AG09309 (cell line): ENCODE measurements around the gene FZD4.

ENCODE experiments used
- DNase-seq: peaks from one replicate; pipeline ENCODE4 v3.0.0-alpha.2; 2010; ENCODE audit warnings: low read depth
- H3K4me3 ChIP-seq: 2 replicates; pipeline ENCODE4 v1.5.1; 2011; ENCODE audit warnings: mild to moderate bottlenecking, low read depth, low read length, moderate library complexity; ENCODE audit not compliant: control insufficient read depth
- TF ChIP-seq, protein P1 (sequence below): IDR thresholded peaks from 2 replicates; pipeline ENCODE4 v1.5.1; 2011; ENCODE audit warnings: mild to moderate bottlenecking, low read depth, low read length, inconsistent platforms; ENCODE audit not compliant: insufficient read depth, control insufficient read depth; ENCODE audit errors: missing control alignments

FZD4 gene

DNA sequence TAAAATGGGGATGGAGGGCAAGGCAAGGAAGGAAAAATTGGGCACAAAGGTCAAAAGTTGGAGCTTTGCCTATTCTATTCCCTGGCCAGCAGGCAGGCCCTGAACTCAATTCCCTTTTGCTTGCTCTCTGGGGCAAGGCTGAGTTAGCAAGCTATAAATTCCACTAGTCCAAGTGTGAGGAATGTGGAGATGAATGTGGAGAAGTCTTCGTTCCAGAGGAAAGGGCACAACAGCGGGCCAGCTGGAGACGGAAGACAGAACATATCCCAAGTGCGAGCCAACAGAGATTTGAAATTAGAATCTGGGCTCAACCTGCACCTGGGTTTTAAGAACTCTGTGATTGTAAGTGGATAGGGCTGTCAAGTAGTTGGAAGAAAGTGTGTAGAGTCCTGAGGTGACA is 29.5 kb upstream of the FZD4 start:
- TF ChIP-seq, protein P1, sequence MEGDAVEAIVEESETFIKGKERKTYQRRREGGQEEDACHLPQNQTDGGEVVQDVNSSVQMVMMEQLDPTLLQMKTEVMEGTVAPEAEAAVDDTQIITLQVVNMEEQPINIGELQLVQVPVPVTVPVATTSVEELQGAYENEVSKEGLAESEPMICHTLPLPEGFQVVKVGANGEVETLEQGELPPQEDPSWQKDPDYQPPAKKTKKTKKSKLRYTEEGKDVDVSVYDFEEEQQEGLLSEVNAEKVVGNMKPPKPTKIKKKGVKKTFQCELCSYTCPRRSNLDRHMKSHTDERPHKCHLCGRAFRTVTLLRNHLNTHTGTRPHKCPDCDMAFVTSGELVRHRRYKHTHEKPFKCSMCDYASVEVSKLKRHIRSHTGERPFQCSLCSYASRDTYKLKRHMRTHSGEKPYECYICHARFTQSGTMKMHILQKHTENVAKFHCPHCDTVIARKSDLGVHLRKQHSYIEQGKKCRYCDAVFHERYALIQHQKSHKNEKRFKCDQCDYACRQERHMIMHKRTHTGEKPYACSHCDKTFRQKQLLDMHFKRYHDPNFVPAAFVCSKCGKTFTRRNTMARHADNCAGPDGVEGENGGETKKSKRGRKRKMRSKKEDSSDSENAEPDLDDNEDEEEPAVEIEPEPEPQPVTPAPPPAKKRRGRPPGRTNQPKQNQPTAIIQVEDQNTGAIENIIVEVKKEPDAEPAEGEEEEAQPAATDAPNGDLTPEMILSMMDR, result no peak
- no peak for DNase-seq
- no peak overlapping the region for H3K4me3 ChIP-seq

DNA sequence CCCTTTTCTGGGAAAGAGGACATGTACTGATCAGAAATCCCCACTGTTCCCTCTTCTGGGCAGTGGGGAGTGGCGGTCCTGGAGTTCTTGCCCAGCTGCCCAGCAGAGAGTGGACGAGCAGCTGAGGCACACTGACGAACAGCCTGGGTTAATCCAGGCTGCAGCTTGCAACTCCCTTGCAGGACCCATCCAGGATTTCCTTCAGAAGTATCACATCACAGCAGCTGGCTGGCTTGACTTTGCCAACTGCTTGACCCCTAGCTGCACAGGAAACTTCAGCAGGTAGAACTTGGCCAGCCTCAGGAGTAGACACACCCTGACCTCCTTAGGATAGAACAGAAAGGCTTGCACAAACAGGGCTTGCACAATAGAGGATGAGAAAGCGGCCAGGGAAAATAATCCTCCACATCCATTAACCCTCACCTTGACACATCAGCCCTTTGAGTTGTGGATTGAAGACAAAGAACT is 27.9 kb upstream of the FZD4 start:
- no peak overlapping the region for H3K4me3 ChIP-seq
- TF ChIP-seq, protein P1, result no peak
- no peak for DNase-seq

DNA sequence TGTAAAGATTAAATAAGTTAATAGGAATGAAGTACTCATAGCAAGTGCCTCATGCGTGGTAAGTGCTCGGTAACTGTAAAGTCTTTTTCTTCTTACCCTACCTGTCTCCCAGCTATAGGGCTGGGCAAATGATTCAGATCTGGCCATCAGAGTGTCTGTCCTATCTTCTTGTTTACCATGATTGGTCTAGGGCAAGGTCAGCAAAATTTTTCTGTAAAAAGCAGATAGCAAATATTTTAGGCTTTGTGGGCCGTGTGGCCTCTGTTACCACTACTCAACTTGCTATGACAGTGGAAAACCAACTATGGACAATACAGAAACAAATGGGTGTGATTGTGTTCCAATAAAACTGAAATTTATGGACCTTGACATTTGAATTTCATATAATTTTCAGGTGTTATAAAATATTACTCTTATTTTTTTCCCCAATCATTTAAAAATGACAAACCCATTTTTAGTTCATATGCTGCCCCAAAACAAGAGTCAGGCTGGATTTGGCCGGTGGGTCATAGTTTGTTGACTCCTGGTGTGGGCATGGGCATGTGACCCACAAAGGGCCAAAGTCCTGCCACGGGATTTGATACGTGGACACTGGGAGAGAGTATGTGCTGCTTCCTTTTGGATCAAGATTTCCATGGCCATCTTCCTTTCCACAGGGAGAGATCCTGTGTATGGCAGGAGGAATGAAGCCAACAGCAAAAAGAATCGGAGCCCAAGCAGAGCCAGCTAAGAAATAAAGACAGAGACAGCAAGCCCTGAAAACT is 26.8 kb upstream of the FZD4 start:
- TF ChIP-seq, protein P1, result no peak
- H3K4me3 ChIP-seq, result no peak overlapping the region
- DNase-seq, result no peak

DNA sequence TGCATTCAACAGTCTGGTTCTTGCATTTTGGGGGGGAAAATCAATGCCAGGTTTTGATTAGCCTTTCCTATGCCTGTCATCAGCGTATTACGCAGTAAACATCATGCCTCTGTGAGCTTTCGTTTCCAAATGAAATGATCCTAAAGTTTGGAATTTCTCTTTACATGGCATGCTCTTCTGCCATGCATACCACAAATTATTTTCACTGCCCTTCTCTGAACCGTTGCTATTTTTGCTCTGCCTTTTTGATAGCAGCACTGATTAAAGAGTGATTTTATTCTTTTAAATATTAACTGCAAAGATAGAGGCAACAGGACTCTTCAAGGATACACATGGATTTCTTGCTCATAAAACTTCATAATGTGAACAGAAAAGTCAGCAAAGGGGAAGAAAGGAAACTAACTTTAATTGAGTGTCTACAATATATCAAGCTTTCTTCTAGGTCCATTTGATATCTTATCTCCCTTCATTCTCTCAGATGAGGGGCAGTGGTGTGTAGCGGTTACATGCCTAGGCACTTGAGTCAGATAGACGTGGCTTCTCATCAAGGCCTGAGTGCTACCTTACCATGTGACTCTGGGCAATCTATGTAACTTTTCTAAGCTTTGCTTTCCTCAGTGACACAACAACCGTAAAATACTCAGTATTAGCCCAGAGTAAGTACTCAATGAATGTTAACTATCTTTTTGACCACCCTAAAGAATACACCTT is 25.0 kb upstream of the FZD4 start:
- DNase-seq, result no peak
- H3K4me3 ChIP-seq, result no peak overlapping the region
- TF ChIP-seq, protein P1, result no peak

DNA sequence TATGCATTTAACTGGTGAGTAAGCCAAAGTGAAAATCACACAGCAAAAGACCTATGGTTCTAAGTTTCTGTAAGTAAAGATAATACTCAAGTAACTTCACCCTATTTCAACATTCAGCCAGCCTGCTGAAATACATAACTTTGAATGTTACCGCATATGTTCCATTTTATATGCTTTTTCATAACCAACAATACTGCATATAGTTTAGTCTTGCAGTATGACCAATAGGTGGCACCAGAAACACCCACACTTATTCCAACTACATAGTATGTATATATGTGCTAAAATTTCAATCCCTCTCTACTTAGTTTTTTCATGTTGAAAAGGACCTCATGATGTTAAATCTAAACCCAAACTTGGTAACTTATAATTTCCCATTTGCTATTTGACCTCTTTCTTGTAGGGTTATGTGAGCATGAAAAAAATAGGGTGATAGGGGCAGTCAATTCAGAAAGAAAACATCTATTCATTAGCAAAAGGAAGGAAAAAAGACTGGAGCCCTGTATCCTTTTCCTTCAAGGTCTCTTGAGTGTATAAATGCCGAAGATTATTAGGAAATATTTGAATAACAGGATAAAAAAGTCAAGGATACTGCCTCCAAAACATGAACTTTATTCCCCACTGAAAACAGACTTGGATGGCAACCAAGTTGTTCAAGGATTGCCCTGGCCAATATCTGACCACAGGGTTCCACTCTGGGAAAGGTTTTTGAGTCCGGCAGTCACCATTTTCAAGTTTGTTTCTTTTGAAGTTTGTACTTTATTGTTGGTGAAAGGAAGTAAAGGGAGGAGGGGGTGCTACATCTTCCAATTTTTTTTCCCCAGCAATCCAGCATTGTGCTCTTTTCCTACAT is 23.8 kb upstream of the FZD4 start:
- TF ChIP-seq, protein P1, result peak; percentile 62
- no peak overlapping the region for H3K4me3 ChIP-seq
- no peak for DNase-seq

DNA sequence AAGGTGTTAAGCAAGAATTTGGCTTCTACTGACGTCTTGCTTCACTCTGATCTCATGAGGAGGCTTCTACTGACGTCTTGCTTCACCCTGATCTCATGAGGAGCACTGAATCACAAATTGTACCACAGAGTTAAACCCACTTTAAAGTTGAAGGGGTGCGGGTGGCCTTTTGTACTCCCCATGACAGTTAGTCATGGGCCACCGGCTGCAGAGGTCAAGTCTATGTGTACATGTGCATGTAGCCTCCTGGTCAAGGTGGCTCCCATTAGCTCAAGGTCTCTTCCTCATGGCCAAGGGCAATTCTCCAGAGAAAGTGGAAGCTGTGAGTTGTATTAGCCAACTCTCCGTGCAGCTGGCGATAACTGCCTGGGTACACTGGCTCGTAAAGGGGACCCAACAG is 23.1 kb upstream of the FZD4 start:
- TF ChIP-seq, protein P1, result no peak
- H3K4me3 ChIP-seq, result no peak overlapping the region
- no peak for DNase-seq
